ENCODE data around the gene TLCD1. TPM values are rescaled to one million over a fixed set of nuclear protein-coding genes. Genes with fewer than 3 reads are reported as not detected.
"Not testable (repeated sequence)": the region's sequence is repeated elsewhere in the genome, so short reads cannot be mapped to it uniquely, and the experiment has no call there.

The TLCD1 gene
- total and polyA plus RNA-seq, 9 donors = 2.3 to 5.6 (median 4.1) TPM

DNA sequence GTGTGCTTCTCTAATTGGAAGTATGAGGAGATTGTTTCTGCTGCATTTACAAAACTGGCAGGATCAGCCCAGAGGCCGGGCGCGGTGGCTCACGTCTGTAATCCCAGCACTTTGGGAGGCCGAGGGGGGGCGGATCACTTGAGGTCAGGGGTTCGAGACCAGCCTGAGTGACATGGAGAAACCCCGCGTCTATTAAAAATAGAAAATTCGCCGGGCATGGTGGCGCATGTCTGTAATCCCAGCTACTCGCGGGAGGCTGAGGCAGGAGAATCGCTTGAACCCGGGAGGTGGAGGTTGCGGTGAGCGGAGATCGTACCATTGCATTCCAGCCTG lies 5.1 kb downstream of the TLCD1 start:
- peaks cover 41% of the 10 kb centered on the region for H3K36me3 ChIP-seq (ENCODE audit: control insufficient read depth, insufficient read depth, low read length)
- not testable (repeated sequence) for H3K27me3 ChIP-seq (ENCODE audit: control insufficient read depth, insufficient read depth, low read length); H3K9me3 ChIP-seq (replicated peaks; ENCODE audit: control insufficient read depth, low read depth, low read length); DNase-seq
- H3K4me3 ChIP-seq (ENCODE audit: low read length) = peak overlapping the region; percentile 91
- peaks cover 67% of the 10 kb centered on the region for H3K4me1 ChIP-seq (ENCODE audit: control insufficient read depth, insufficient read depth, low read length)
- peak overlapping the region; percentile 5 for H3K27ac ChIP-seq (ENCODE audit: low read length)
- WGBS (ENCODE audit: insufficient coverage) = 22% methylated on average over 14 of the region's 19 CpGs

- no peak for DNase-seq
- Histone ChIP-seq H3K27me3 (ENCODE audit: control insufficient read depth, insufficient read depth, low read length) (no peaks in the 10 kb centered on the region), H3K4me3 (ENCODE audit: low read length) (peak overlapping the region; percentile 91), H3K4me1 (ENCODE audit: control insufficient read depth, insufficient read depth, low read length) (peaks cover 69% of the 10 kb centered on the region), H3K27ac (ENCODE audit: low read length) (peak overlapping the region; percentile 98), H3K9me3 (replicated peaks; ENCODE audit: control insufficient read depth, low read depth, low read length) (no peaks in the 10 kb centered on the region), H3K36me3 (ENCODE audit: control insufficient read depth, insufficient read depth, low read length) (peaks cover 46% of the 10 kb centered on the region)
- WGBS (ENCODE audit: insufficient coverage) = 3% methylated on average over 10 of the region's 30 CpGs
Observed at GRCh38 chr17:28720247-28720996, 5.6 kb downstream of the TLCD1 start.

DNA sequence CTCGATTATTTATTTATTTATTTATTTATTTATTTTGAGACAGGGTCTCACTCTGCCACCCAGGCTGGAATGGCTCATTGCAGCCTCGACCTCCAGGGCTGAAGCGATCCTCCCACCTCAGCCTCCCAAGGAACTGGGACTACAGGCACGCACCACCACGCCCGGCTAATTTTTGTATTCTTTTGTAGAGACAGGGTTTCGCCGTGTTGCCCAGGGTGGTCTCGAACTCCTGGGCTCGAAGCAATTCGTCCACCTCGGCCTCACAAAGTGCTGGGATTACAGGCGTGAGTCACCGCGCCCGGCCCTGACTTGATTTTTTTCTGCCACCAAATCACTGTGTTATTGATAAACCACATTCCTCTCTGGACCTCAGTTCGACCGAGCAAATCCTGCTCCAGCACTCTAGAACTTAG lies 7.0 kb downstream of the TLCD1 start:
- Histone ChIP-seq H3K9me3 (replicated peaks; ENCODE audit: control insufficient read depth, low read depth, low read length) (no peaks in the 10 kb centered on the region), H3K36me3 (ENCODE audit: control insufficient read depth, insufficient read depth, low read length) (peaks cover 51% of the 10 kb centered on the region), H3K27me3 (ENCODE audit: control insufficient read depth, insufficient read depth, low read length) (no peaks in the 10 kb centered on the region), H3K4me3 (ENCODE audit: low read length) (peak overlapping the region; percentile 91), H3K4me1 (ENCODE audit: control insufficient read depth, insufficient read depth, low read length) (peaks cover 58% of the 10 kb centered on the region), H3K27ac (ENCODE audit: low read length) (peak overlapping the region; percentile 98)
- WGBS (ENCODE audit: insufficient coverage) = 29% methylated on average over 13 of the region's 18 CpGs
- no peak for DNase-seq

DNA sequence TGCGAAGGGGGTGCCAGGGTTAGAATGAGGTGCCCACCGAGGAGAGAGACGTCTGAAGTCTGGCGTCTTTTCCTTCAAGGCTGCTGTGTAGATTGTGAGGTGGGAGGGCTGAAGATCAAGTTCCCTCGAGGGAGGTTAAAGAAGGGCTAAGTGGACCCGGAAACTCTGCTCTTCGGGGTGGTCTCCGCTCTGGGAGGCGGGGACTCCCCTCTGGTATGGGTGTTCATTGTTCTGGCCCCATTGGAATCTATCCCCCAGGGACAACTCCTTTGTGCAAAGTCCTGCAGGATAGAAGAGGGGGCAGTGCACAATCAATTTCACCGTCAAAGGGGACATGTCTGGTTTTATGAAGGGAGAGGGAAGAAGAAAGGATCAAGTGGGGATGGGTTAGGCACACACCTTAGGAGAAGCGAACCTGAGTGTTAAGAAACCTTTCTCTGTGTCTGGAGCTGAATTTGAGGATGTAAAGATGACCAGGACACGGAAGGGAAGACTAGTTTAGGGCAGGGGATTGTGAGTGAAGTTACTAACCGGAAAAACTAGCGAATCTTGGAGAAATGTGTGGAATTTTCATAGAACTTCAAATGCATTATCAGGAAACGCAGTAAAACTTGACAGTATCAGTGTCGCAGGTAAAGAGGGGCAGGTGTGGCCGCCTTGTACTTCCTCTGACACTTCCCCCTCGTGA lies 7.6 kb downstream of the TLCD1 start:
- Histone ChIP-seq H3K4me3 (ENCODE audit: low read length) (peak overlapping the region; percentile 61), H3K4me1 (ENCODE audit: control insufficient read depth, insufficient read depth, low read length) (peaks cover 58% of the 10 kb centered on the region), H3K36me3 (ENCODE audit: control insufficient read depth, insufficient read depth, low read length) (peaks cover 48% of the 10 kb centered on the region), H3K9me3 (replicated peaks; ENCODE audit: control insufficient read depth, low read depth, low read length) (no peaks in the 10 kb centered on the region), H3K27me3 (ENCODE audit: control insufficient read depth, insufficient read depth, low read length) (no peaks in the 10 kb centered on the region), H3K27ac (ENCODE audit: low read length) (peak overlapping the region; percentile 98)
- 11% methylated on average over 9 of the region's 18 CpGs for WGBS (ENCODE audit: insufficient coverage)
- DNase-seq = peak; percentile 59

DNA sequence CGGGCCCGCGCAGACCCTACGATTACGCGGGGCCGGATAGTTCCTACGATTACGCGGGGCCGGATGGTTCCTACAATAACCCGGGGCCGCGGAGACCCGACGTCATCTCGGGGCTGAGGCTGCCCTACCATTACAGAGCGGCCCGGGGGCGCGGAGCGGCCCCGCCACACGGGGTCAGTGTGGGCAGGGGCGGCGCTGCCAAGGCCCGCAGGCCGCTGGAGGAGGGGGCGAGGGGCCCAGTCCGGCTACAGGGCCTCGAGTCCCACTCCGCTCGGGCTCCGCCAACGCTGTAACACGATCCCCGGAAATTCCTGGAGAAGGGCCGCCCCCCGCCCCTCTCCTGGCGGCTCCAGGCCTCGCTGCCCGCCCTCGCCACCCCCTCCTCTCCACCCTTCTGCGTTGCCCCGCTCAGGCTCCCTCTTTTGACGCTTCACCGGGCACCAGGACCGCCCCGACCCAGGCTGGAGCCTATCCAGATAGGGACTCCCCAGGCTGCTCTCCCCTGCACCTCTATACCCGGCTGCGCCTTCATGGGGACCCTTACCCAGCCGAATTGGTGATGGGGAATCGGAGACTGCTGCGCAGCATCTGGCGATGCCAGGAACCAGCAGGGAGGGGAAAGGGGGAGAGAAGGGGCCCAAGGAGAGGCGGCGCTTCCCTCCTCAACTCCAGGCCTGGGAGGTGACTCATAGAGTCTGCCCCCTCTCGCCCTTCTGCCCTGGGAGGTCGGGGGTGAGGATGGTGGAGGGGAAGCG lies 8.3 kb downstream of the TLCD1 start, which contains the start of gene RAB34:
Gene RAB34 (minus strand): TSS at position 291 of the 755 bp plus-strand sequence. CDS start 602 bp downstream, outside the sequence.
- H3K36me3 ChIP-seq (ENCODE audit: control insufficient read depth, insufficient read depth, low read length) = peaks cover 46% of the 10 kb centered on the region
- no peaks in the 10 kb centered on the region for H3K27me3 ChIP-seq (ENCODE audit: control insufficient read depth, insufficient read depth, low read length)
- no peaks in the 10 kb centered on the region for H3K9me3 ChIP-seq (replicated peaks; ENCODE audit: control insufficient read depth, low read depth, low read length)
- peak; percentile 95 for DNase-seq
- H3K4me1 ChIP-seq (ENCODE audit: control insufficient read depth, insufficient read depth, low read length) = peaks cover 54% of the 10 kb centered on the region
- peak within 1 kb of the TSS; percentile 98 for H3K27ac ChIP-seq (ENCODE audit: low read length)
- 1% methylated on average over 43 of the region's 60 CpGs for WGBS (ENCODE audit: insufficient coverage)
- peak within 1 kb of the TSS; percentile 61 for H3K4me3 ChIP-seq (ENCODE audit: low read length)

- peaks cover 57% of the 10 kb centered on the region for H3K4me1 ChIP-seq (ENCODE audit: control insufficient read depth, insufficient read depth, low read length)
- peaks cover 41% of the 10 kb centered on the region for H3K36me3 ChIP-seq (ENCODE audit: control insufficient read depth, insufficient read depth, low read length)
- no peaks in the 10 kb centered on the region for H3K9me3 ChIP-seq (replicated peaks; ENCODE audit: control insufficient read depth, low read depth, low read length)
- H3K27ac ChIP-seq (ENCODE audit: low read length) = peak overlapping the region; percentile 98
- peak overlapping the region; percentile 61 for H3K4me3 ChIP-seq (ENCODE audit: low read length)
- WGBS (ENCODE audit: insufficient coverage) = 4% methylated on average over 61 of the region's 63 CpGs
- no peaks in the 10 kb centered on the region for H3K27me3 ChIP-seq (ENCODE audit: control insufficient read depth, insufficient read depth, low read length)
- DNase-seq = peak; percentile 64
Observed at GRCh38 chr17:28716740-28717577, 9.1 kb downstream of the TLCD1 start.

DNA sequence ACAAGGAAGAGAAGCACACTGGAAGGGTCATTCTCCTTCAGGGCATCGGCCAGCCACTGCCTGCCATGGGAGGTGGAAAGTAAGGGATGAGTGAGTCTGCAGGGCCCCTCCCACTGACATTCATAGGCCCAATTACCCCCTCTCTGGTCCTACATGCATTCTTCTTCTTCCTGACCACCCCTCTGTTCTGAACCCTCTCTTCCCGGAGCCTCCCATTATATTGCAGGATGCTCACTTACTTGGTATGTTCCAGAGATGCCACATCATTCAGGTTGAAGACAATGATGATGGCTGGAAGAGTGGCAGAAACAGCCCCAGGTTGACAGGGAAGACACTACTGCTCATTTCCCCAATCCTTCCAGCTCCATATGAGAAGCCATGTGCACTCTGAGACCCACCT lies 10.8 kb downstream of the TLCD1 start:
- no peak overlapping the region for H3K27ac ChIP-seq (ENCODE audit: low read length)
- peaks cover 53% of the 10 kb centered on the region for H3K4me1 ChIP-seq (ENCODE audit: control insufficient read depth, insufficient read depth, low read length)
- no peak overlapping the region for H3K4me3 ChIP-seq (ENCODE audit: low read length)
- no peak for DNase-seq
- no CpG with 5 or more reads among the region's 2 CpGs for WGBS (ENCODE audit: insufficient coverage)
- no peaks in the 10 kb centered on the region for H3K9me3 ChIP-seq (replicated peaks; ENCODE audit: control insufficient read depth, low read depth, low read length)
- no peaks in the 10 kb centered on the region for H3K27me3 ChIP-seq (ENCODE audit: control insufficient read depth, insufficient read depth, low read length)
- H3K36me3 ChIP-seq (ENCODE audit: control insufficient read depth, insufficient read depth, low read length) = peaks cover 28% of the 10 kb centered on the region

GRCh38 chr17:28714281-28714680 lies 11.8 kb downstream of the TLCD1 start:
- Histone ChIP-seq H3K9me3 (replicated peaks; ENCODE audit: control insufficient read depth, low read depth, low read length) (no peaks in the 10 kb centered on the region), H3K4me3 (ENCODE audit: low read length) (no peak overlapping the region), H3K27ac (ENCODE audit: low read length) (no peak overlapping the region), H3K27me3 (ENCODE audit: control insufficient read depth, insufficient read depth, low read length) (no peaks in the 10 kb centered on the region), H3K4me1 (ENCODE audit: control insufficient read depth, insufficient read depth, low read length) (peaks cover 57% of the 10 kb centered on the region), H3K36me3 (ENCODE audit: control insufficient read depth, insufficient read depth, low read length) (peaks cover 28% of the 10 kb centered on the region)
- 100% methylated on average over 2 of the region's 3 CpGs for WGBS (ENCODE audit: insufficient coverage)
- no peak for DNase-seq

- Histone ChIP-seq H3K4me3 (ENCODE audit: low read length) (no peak overlapping the region), H3K9me3 (replicated peaks; ENCODE audit: control insufficient read depth, low read depth, low read length) (no peaks in the 10 kb centered on the region), H3K4me1 (ENCODE audit: control insufficient read depth, insufficient read depth, low read length) (peaks cover 43% of the 10 kb centered on the region), H3K36me3 (ENCODE audit: control insufficient read depth, insufficient read depth, low read length) (peaks cover 28% of the 10 kb centered on the region), H3K27me3 (ENCODE audit: control insufficient read depth, insufficient read depth, low read length) (no peaks in the 10 kb centered on the region), H3K27ac (ENCODE audit: low read length) (no peak overlapping the region)
- DNase-seq = no peak
- 80% methylated on average over 1 of the region's 7 CpGs for WGBS (ENCODE audit: insufficient coverage)
Observed at GRCh38 chr17:28712705-28713415, 13.2 kb downstream of the TLCD1 start.
